K562 treated with DMSO at 1 percent for 48 hours (cell line): ENCODE measurements around the gene RSKR. TPM values are rescaled to one million over a fixed set of nuclear protein-coding genes. Genes with fewer than 3 reads are reported as not detected.

Experiments
- total RNA-seq: library from RNA; unstranded; fragments of 300-600 nt; gene quantifications from 2 replicates; pipeline ENCODE4 v1.2.3, GENCODE V29; 2022; ENCODE audit warnings: low replicate concordance; ENCODE audit errors: extremely low read depth

The RSKR gene, protein sequence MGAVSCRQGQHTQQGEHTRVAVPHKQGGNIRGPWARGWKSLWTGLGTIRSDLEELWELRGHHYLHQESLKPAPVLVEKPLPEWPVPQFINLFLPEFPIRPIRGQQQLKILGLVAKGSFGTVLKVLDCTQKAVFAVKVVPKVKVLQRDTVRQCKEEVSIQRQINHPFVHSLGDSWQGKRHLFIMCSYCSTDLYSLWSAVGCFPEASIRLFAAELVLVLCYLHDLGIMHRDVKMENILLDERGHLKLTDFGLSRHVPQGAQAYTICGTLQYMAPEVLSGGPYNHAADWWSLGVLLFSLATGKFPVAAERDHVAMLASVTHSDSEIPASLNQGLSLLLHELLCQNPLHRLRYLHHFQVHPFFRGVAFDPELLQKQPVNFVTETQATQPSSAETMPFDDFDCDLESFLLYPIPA
- total RNA-seq = not detected in 2 replicates

DNA sequence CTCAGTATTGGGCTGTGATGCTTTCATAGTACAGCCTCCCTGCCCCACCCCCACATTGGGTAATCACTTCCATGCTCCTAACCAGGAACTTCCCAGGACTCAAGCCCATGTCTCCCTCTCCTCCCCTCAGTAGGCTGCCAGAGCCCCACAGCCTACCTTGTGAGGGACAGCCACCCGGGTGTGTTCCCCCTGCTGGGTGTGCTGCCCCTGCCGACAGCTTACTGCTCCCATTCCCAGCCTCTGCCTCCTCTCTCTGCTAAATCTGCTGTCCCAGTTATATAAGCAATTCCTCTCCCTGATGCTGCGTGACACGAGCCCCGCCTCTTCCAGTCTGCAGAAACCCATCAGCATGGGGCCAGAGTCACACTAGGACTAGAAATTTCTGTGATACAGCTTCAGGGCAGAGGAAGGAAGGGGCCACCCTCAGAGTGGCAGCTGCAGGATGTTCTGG is at the start of gene RSKR:
Gene RSKR (minus strand): TSS at position 255 of the 451 bp plus-strand sequence. CDS start 24 bp downstream, at position 231.

DNA sequence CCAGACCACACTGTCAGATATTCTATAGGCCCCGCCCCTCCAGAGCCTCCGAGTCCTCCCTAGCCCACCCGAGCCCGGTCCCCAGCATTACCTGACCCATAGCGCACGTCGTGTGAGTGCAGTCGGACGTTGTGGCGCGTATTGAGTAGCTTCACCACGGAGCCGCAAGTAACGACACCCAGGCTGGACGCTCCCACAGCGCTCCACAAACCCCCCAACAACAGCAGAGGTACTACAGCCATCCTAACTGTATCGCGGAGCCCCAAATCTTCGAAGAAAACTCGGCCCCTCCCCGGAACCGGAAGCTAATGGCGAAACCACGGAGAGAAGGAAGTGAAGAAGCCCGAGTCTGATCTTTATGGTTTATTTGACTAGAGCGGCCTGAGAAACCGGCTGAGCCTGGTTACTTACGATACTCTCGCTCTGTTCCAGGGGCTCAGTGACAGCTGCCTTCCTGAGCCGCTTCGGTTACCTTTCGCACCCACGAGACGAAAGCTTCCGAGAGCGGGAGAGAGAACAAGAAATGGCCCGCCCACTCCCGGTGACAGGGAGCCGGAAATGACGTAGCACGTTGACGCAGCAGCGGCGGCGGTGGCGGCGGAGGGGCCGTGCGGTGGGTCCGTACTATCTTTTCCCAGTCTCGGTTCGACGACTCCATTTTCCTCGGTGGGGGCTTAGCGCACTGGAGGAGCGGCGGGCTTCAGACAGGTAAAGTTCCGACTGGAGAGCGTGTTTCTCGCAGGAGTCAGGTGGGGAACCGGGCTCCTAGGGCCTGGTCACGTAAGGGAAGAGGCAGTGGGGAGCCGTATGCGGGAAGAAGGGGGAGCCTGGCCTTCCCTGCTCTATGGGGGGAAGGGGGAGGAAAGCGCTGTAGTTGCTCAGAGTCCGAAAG is 47.9 kb upstream of the RSKR start, which contains the start of the genes SDF2 and SUPT6H:
Gene SDF2 (minus strand): TSS at position 272 of the 892 bp plus-strand sequence. CDS start 30 bp downstream, at position 242.
Gene SUPT6H (plus strand): TSS at position 571 of the 892 bp plus-strand sequence. CDS start 11,197 bp downstream, outside the sequence.

DNA sequence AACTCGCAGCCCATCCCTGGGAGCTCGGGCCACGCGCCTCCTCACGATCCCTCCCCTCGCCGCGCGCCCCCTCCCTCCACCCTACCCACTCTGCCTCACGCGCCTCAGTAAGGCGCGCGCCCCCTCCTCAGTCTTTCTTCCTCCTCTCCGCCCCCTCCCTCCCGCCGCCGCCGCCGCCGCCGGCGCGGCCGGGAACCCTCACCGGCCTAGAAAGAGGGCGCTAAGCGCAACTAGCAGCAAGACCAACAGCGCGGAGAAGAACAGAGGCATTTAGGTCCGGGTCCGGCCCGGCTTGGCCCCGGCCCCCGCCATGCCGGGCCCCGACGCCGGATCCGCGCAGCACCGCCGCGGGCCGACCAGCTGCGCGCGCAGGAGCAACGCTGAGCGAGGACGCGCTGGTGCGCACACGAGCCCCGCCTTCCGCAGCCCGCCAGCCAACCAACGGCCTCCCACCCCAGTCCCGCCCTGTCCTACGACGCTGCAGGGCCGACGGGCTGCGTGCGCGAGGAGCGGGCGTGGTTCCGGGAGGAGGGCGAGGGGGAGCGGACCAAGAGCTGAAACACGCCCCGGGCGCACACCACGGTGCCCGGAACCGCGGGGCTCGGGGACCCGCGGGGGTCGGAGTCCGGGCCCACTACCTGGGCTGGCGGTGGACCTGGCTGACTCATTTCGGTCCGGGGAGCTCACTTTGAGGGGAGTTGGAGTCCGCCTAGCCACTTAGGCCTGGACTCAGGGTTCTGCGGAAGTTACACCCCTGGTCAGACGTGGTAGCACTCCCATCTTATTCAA is 31.0 kb upstream of the RSKR start, which contains the start of gene BLTP2:
Gene BLTP2 (minus strand): TSS at position 372 of the 789 bp plus-strand sequence. CDS start 102 bp downstream, at position 270.

DNA sequence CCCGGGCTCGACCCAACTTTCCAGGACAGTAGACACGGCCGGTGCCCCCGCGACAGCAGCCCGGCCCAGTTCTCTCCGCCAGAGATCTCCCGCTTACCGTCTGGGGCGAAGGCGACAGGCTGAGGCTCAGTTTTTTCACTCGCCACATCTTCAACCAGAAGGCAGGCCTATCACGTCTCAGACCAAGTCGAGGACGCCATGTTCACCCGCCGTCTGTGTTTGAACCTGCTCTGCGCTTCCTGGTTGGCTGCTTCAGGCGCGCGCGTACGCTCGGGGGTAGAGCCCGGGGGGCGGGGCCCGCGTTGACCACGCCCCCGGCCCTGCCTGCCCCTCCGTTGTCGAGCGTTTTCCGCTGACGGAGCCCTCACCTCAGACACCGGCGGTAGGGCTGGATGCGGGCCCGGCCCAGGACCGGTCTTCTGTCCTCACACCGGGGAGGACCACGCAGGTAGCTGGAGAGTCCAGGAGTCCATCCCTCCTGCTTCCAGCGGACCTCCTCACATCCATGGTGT is 15.1 kb downstream of the RSKR start, which contains the start of gene SPAG5:
Gene SPAG5 (minus strand): TSS at position 227 of the 512 bp plus-strand sequence. CDS start 79 bp downstream, at position 148.

DNA sequence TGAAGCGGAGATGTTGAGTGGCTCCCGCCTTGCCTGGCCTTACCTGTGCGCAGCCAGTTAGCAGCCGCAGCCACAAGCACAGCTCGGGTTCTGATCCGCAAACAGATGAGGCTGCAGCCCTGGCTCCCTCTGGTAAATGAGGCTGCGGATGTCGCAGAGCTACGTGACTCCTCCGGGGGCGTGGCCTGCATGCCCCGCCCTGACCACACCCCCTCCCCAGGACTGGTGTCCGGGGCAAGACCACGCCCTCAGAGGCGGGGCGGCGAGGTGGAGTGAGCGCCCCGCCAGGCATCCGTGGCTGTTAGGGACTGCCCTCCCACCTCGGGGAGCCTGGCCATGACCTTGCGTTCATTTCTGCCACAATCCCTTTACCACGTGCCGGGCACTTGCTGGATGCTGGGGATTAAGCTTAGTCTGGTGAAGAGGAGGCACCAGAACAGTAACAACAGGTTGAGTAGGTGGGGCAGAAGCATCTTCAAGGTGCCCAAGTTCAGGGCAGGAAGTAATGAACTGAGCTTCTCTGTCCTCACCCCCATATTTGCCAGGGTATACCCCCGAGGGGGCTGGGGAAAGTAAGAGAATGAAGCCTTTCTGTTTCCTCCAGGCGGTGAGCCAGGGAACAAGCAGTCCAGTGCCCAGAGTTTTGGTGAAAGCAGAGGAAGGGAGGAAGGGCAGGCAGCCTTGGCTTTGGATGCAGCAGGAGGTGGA is 37.1 kb downstream of the RSKR start, which contains the start of gene ALDOC:
Gene ALDOC (minus strand): TSS at position 138 of the 708 bp plus-strand sequence. CDS start 1,363 bp downstream, outside the sequence.

DNA sequence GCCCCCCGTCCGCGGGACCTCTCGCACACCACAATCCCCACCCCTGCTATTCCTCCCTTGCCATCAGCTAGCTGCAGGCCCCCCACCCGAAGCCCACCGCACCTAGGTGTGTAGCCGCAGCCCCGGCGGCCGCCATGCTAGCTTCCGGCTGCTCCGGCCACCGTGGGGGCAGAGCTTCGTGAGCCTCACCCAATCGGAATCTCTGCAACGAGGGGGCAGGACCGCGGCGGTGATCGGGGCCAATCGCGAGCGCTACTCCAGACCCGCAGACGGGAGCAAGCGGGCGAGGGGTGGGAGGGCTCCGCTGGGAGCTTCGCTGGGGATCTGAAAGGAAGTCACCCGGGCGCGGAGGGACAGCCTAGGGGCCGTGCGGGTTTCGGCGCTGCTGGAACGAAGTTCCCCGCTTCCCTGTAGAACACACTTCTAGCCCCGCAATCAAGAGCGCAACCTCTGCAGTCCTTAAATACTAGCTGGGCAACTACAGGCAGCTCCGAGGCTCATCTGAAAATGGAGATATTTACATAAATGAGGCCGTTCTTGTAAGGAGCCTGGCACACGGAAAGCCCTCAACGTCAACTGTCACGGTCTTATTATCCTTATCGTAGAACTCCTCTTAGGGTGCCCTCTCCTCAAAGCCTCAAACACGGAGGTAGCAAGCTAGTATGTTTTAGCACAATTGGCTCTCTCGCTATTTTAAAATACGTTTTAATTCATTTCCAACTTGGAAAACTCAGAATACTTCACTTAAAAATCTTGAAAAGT is 42.4 kb downstream of the RSKR start, which contains the start of gene PIGS:
Gene PIGS (minus strand): TSS at position 164 of the 762 bp plus-strand sequence. CDS start 28 bp downstream, at position 136.

Other genes starting within 250 kb of the RSKR start
- gene SEBOX, start 249.0 kb downstream of the RSKR start, total RNA-seq = not detected in 2 replicates
- not detected in 2 replicates for gene VTN, start 243.9 kb downstream of the RSKR start, total RNA-seq
- gene SARM1, start 242.5 kb downstream of the RSKR start, total RNA-seq = not detected in 2 replicates
- not detected in 2 replicates for gene SLC46A1, start 208.0 kb downstream of the RSKR start, total RNA-seq
- not detected in 2 replicates for gene SLC13A2, start 140.5 kb downstream of the RSKR start, total RNA-seq
- gene FOXN1, start 107.8 kb downstream of the RSKR start, total RNA-seq = not detected in 2 replicates
- not detected in 2 replicates for gene UNC119, start 61.6 kb downstream of the RSKR start, total RNA-seq
- not detected in 2 replicates for gene PIGS, start 42.7 kb downstream of the RSKR start, total RNA-seq
- not detected in 2 replicates for gene ALDOC, start 37.3 kb downstream of the RSKR start, total RNA-seq
- gene SPAG5, start 15.2 kb downstream of the RSKR start, total RNA-seq = not detected in 2 replicates
- gene BLTP2, start 31.0 kb upstream of the RSKR start, total RNA-seq = 500 TPM in 1 of 2 replicates, not detected in the other
- gene SDF2, start 47.7 kb upstream of the RSKR start, total RNA-seq = not detected in 2 replicates
- not detected in 2 replicates for gene SUPT6H, start 48.0 kb upstream of the RSKR start, total RNA-seq
- not detected in 2 replicates for gene PROCA1, start 97.7 kb upstream of the RSKR start, total RNA-seq
- not detected in 2 replicates for gene RAB34, start 103.7 kb upstream of the RSKR start, total RNA-seq
- 801 and 2,820 TPM in 2 replicates for gene RPL23A, start 105.8 kb upstream of the RSKR start, total RNA-seq
- not detected in 2 replicates for gene TLCD1, start 112.0 kb upstream of the RSKR start, total RNA-seq
- gene NEK8, start 114.6 kb upstream of the RSKR start, total RNA-seq = not detected in 2 replicates
- 567 TPM in 1 of 2 replicates, not detected in the other for gene TRAF4, start 129.8 kb upstream of the RSKR start, total RNA-seq
- not detected in 2 replicates for gene FAM222B, start 228.6 kb upstream of the RSKR start, total RNA-seq
- gene ERAL1, start 240.8 kb upstream of the RSKR start, total RNA-seq = not detected in 2 replicates